A204.1 (cell line): ENCODE measurements around the gene LMTK2.

Experiments used
- FAIRE-seq: peaks from 2 replicates; lab custom pipeline; 2012; peaks lifted over from hg19 to GRCh38; lab: Jason Lieb, UNC

LMTK2 gene

DNA sequence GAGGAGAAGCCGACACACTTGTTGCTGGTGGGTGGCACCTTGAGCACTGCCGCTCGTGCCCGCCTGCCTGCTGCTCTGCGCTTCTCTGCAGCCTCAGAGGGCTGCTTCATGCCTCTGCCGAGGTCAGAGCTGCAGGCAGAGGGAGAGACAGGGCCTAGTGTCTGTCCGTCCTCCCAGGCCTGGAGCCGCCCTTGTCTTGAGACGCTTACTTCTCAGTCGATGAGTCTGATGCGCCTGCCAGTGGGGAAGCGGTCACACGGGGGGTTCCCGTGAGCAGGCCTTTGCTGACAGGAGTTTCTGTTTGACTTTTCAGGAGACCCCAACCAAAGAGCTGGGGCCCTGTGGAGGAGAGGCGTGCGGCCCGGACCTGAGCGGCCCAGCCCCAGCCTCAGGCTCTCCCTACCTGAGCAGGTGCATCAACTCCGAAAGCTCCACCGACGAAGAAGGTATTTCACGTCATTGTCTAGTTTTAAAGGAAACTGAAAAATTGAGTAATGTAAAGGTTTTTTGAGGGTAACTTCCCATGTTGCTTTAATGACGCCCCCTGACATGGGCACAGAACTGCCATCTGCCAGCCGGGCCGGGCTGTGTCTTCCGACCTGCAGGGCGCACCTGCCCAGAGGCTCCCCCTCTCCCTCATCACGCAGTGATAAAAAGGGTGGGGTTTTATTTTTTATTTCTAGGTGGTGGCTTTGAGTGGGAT lies 96.8 kb downstream of the LMTK2 start:
- no peak for FAIRE-seq

- no peak for FAIRE-seq
These were observed 97.4 kb downstream of the LMTK2 start for GRCh38 chr7:98203964-98204605.

DNA sequence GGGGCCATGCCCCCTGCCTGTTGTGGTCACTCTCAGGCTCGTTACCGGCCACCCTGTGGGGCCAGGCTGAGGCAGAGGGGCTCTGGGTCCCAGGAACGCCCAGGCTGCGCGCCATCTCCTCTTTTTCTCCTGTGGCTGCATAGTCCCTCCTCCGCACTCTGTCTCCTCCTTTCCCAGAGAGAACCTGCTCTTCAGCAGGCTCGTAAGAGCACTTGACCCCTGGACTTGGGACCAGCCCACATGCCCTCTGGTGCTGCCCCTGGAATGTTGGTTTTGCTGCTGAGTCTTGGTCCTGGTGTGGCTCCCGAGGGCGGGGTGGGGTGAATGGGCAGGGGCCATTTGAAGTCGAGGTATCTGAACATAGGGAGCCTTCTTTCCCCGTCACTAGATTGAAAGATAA lies 98.0 kb downstream of the LMTK2 start:
- FAIRE-seq: no peak

DNA sequence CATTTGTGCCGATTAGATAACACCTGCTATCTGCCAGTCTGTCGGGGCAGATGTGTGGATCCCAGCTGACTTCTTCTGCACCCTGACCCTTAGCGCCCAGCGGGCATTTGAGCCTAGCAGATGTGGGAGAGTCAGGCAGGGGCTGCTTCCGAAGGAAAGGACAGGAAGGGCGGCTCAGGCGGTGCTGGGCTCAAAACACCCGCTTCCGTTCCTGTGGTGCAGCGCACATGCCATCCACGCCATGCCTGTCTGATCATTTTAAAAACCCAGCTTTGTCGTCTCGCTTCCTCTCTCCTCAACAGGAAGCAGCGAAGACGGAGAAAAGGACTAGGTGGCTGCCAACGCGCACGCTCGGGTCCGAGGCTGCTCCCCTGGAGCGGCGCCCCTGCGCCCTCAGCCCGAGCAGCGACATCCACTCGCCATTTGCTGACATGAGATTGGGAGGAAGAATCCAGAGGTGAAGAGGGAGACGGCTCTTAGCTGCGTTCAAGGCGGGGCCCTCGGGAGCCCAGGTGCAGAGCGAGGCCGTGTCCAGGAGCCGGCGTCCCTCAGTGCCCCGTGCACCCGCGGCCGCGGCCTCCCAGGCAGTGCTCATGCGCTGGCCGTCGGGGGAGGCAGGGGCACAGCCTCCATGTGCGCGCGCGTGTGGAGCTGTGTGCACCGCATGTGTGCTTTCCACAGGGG lies 98.6 kb downstream of the LMTK2 start:
- FAIRE-seq: no peak

GRCh38 chr7:98206451-98207330 lies 100.0 kb downstream of the LMTK2 start:
- FAIRE-seq: no peak

DNA sequence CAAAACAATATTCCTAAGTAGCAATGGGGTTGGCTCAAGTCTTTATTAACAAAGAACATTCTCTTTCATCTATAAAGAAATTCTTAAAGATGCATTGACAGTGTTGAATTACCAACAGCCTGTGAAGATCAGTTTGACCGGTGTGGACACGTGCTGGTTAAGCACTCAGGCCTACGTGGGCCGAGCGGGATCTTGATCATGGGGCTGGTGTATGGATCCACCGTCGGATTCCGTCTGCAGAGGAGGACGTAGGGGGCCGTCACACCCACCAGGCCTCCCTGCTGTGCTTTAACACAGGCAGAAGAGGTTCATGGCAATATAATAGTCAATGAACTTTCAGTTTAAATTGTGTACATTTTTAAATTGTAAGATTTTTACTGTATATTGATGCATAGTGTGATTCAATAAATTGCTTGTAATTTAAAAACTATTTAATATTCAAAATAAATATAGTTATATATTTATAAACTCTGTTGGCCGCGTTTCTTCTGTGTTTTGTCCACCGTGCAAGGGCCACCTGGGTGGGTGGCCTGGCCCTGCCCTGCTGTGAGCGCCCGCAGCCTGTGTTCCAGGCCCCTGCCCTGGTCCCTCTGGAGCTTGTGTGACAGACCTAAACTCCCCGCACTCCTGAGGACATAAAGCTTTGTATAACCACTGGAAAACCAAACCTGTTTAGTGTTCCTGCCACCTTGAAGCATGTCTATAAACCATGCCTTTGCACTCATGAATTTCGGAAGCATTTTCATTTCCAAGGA lies 102.7 kb downstream of the LMTK2 start:
- FAIRE-seq: no peak

GRCh38 chr7:98210513-98211220 lies 104.0 kb downstream of the LMTK2 start:
- FAIRE-seq: no peak

- no peak for FAIRE-seq
These were observed 104.6 kb downstream of the LMTK2 start, which contains the start of gene BHLHA15 for GRCh38 chr7:98211221-98211675. BHLHA15 (plus strand) TSS chr7:98211439; CDS start chr7:98212310, 871 bp downstream.

DNA sequence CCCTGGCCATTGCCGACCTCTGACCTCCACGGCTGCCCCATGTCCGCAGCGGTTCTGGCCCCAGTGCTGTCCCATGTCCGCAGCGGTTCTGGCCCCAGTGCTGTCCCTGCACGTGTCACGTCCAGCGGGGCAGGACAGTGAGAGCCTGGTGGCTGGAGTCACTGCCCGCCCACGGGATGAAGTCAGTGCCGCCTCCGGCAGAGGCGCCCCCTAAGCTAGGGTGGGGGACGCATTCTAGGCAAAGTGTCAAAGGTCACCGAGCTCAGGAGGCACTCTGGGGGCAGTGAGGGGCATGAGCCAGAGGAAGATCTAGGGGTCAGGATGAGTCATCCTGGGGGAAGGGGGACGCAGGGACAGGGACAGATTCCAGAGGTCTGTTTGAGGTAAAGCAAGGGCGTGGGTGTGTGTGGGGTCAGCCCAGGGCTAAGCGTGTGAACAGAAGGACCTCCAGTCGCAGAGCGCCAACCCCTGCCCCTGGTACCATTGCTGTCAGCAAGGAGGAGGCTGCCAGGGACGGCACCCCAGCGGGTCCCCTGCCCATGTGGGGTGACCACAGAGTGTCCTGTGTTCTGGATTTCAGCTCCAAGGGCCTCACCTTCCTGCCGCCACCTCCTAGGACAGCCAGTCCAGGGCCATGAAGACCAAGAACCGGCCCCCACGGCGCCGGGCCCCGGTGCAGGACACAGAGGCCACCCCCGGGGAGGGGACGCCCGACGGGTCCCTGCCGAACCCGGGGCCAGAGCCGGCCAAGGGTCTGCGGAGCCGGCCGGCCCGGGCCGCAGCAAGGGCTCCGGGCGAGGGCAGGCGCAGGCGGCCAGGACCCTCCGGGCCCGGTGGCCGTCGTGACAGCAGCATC lies 105.2 kb downstream of the LMTK2 start:
- FAIRE-seq: no peak

- no peak for FAIRE-seq
These were observed 105.9 kb downstream of the LMTK2 start for GRCh38 chr7:98212532-98213041.

DNA sequence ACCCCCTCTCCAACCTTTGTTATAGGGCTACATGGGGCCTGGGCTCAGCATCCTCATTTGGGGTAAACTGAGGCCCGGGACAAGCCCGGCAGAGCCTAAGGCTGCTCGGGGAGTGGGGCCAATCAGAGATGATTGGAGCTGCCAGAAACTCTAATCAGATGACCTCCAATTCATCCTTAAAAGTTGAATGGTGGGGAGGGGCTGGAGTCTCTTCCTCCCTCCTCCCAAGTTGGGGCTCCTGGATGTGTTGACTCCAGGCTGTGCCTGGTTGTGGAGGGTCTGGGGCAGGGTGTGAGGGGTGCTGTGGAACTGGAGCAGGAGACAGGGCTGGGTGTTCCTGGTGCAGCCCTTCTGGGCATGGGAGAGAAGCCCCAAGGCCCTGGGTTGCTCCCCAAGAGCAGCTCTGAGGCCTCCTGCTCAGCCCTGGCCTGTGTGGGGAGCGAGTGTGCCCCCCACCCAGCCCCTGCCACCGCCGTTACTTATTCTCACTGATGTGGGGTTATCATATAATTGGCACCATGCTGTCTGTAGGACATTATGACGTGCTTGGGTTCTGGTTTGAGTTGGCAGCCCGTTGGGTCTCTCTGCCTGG lies 106.7 kb downstream of the LMTK2 start:
- no peak for FAIRE-seq

DNA sequence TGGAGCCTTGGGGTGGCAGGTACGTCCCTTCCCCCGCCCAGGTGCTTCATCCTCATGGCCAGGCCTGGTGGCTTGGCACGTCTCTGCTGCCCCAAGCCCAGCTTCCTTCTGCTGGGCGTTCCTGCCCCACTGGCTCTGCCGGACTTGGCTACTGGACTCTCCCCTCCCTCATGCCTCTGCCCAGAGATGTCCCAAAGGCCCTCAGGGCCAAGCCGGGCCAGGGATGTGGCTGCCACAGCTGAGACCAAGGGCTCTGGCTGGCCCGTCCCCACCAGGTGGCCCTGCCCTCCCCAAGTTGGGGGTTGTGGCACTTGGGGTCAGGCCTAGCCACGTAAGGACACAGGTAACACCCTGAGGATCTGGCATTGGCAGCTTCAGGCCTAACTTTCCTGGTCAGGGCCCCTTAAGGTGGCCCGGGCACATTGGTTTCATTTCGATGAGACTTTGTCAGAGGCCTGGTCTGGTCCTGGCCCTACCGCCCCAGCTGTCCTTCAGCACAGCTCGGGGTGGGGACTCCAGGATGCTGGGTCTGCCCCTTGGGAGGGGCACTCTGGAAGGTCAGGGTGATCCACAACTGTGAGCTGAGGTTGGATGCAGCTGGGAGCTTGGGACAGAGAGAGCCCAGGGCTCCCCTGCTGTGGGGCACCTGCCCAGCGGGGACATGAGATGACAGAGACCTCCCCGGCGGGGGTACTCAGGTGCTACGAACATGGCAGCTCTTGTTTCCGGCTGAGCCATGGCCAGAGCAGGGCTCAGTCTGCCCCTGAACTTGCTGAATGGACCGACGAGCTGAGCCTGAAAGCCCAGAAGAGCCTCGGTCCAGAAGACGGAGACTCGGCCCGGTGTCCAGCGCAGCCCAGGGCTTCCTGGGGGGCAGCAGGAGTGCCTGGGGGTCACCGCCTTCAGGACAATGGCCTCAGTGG lies 107.5 kb downstream of the LMTK2 start:
- no peak for FAIRE-seq

DNA sequence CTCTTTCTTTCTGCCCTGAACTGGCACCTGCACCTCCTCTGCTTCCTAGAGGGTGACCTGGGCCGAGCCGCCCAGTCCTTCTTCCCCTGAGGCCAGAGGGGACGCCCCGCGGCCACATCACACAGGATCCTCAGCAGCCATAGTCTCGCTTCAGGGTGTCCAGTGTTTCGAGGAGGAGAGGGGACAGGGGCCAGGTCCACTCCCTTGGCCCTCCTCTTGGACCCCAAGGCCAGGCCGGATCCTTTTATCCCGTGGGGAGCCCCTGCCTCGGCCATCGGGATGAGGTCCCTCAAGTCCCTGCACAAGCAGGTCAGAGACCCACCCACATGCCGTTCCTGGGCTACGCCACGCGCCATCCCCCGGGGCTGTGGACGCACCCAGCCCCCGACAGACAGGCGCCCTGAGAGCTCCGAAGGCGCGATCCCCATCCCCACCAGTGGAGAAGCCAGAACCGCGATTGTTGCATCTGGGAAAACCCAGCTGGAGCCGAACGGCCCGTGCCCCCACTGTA lies 108.2 kb downstream of the LMTK2 start:
- FAIRE-seq: no peak

GRCh38 chr7:98215561-98216495 lies 109.2 kb downstream of the LMTK2 start:
- FAIRE-seq: no peak

- FAIRE-seq: no peak
These were observed 110.4 kb downstream of the LMTK2 start for GRCh38 chr7:98216941-98217622.
